ENCODE measurements around the gene UNC13A.

Gene UNC13A

GRCh38 chr19:17686023-17686521 lies 2.1 kb downstream of the UNC13A start:
- no peak for ATAC-seq

DNA sequence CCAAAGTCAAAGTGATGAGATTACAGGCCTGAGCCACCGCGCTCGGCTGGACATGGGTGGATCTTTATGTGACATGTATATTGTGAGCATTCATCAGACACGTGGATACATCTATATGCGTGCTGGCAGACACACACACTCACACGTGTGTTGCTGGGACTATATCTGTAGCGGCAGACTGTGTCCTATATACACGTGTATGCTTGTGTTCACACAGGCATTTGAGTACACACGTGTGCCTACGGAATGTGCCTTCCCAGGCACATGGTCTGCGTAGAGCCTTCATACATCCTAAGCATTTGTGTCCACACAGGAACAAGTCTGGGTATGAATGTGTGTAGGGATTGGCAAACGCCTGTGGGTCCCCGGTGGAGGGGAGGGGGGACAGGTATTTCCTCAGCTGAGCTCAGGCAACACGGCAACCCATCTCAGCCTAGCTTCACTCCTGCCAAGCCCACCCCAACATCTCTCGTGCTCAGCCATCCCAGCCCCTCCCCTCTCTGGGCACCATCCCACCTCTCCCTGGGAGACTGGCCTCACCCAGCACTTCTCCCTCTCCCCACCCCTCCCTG lies 2.6 kb downstream of the UNC13A start:
- no peak for ATAC-seq
- TF ChIP-seq ESRRG (CRISPR knock-in tag; IDR thresholded peaks at IDR 0.05) (no peak), ZNF8 (CRISPR knock-in tag; IDR thresholded peaks at IDR 0.05) (no peak), TSHZ2 (CRISPR knock-in tag; IDR thresholded peaks at IDR 0.05) (no peak), ZNF70 (CRISPR knock-in tag; IDR thresholded peaks at IDR 0.05) (no peak), ISL1 (CRISPR knock-in tag; IDR thresholded peaks at IDR 0.05) (no peak), PATZ1 (CRISPR knock-in tag; IDR thresholded peaks at IDR 0.05; ENCODE audit: borderline replicate concordance) (no peak), ZNF565 (CRISPR knock-in tag; conservative IDR thresholded peaks at IDR 0.05; ENCODE audit: low read depth) (no peak), BACH2 (CRISPR knock-in tag; IDR thresholded peaks at IDR 0.05; ENCODE audit: borderline replicate concordance) (no peak)

More at GRCh38 chr19:17686023-17686521, 2.1 kb downstream of the UNC13A start:
- no peak for TF ChIP-seq ZC3H10 (CRISPR knock-in tag; IDR thresholded peaks at IDR 0.05)
- TF ChIP-seq CREB5 (CRISPR knock-in tag; IDR thresholded peaks at IDR 0.05; ENCODE audit: low read depth), result no peak
- TF ChIP-seq CSDC2 (CRISPR knock-in tag; IDR thresholded peaks at IDR 0.05), result no peak
- no peak for TF ChIP-seq RARB (CRISPR knock-in tag; IDR thresholded peaks at IDR 0.05)
- no peak for TF ChIP-seq GLIS3 (CRISPR knock-in tag; IDR thresholded peaks at IDR 0.05)
- TF ChIP-seq ZNF70 (CRISPR knock-in tag; IDR thresholded peaks at IDR 0.05), result no peak
- no peak for TF ChIP-seq TOX (CRISPR knock-in tag; IDR thresholded peaks at IDR 0.05; ENCODE audit: borderline replicate concordance)
- no peak for TF ChIP-seq POU6F1 (CRISPR knock-in tag; IDR thresholded peaks at IDR 0.05; ENCODE audit: borderline replicate concordance, low read depth)
- TF ChIP-seq, protein P1, sequence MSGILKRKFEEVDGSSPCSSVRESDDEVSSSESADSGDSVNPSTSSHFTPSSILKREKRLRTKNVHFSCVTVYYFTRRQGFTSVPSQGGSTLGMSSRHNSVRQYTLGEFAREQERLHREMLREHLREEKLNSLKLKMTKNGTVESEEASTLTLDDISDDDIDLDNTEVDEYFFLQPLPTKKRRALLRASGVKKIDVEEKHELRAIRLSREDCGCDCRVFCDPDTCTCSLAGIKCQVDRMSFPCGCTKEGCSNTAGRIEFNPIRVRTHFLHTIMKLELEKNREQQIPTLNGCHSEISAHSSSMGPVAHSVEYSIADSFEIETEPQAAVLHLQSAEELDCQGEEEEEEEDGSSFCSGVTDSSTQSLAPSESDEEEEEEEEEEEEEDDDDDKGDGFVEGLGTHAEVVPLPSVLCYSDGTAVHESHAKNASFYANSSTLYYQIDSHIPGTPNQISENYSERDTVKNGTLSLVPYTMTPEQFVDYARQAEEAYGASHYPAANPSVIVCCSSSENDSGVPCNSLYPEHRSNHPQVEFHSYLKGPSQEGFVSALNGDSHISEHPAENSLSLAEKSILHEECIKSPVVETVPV (CRISPR knock-in tag; IDR thresholded peaks at IDR 0.05), result no peak
- no peak for TF ChIP-seq PATZ1 (CRISPR knock-in tag; IDR thresholded peaks at IDR 0.05; ENCODE audit: borderline replicate concordance)
- no peak for TF ChIP-seq ZFP3 (CRISPR knock-in tag; IDR thresholded peaks at IDR 0.05)
- no peak for TF ChIP-seq SNAI2 (CRISPR knock-in tag; IDR thresholded peaks at IDR 0.05)
- no peak for TF ChIP-seq TSHZ2 (CRISPR knock-in tag; IDR thresholded peaks at IDR 0.05)
- no peak for TF ChIP-seq TCF4 (CRISPR knock-in tag; IDR thresholded peaks at IDR 0.05; ENCODE audit: borderline replicate concordance)
